Liver (tissue), 3 donors: ENCODE results near the gene CR1L.

Experiments used
- CTCF ChIP-seq: fragments of 150-350 bp; IDR thresholded peaks from 2 replicates; pipeline ENCODE4 v1.5.1; 2017; ENCODE audit warnings: improper control_type of control experiment, low read depth, low read length; ENCODE audit not compliant: missing input control
- EGR1 ChIP-seq, 2 donors: IDR thresholded peaks; 2 replicates each; pipeline ENCODE4 v1.6.1; 2016 to 2018; ENCODE audit warnings: antibody characterized with exemption in 2 of 2, low read depth in 2 of 2
- GABPA ChIP-seq, 2 donors: IDR thresholded peaks in 1 of 2; conservative IDR thresholded peaks in 1 of 2; 2 replicates each; pipeline ENCODE4 v1.6.1; 2016; ENCODE audit warnings: antibody characterized with exemption in 2 of 2, mild to moderate bottlenecking in 1 of 2, moderate library complexity in 1 of 2
- JUND ChIP-seq, 2 donors: IDR thresholded peaks; 2 replicates each; pipeline ENCODE4 v1.6.1; 2016; ENCODE audit warnings: antibody characterized with exemption in 2 of 2
- RAD21 ChIP-seq, 2 donors: IDR thresholded peaks; 2 replicates each; pipeline ENCODE4 v1.6.1; 2016; ENCODE audit warnings: antibody characterized with exemption in 2 of 2, mild to moderate bottlenecking in 2 of 2
- RXRA ChIP-seq, 2 donors: IDR thresholded peaks; 2 replicates each; pipeline ENCODE4 v1.6.1; 2017 to 2018; ENCODE audit warnings: antibody characterized with exemption in 2 of 2, mild to moderate bottlenecking in 1 of 2
- SP1 ChIP-seq: IDR thresholded peaks from 2 replicates; pipeline ENCODE4 v1.6.1; 2018; ENCODE audit warnings: antibody characterized with exemption, mild to moderate bottlenecking
- TAF1 ChIP-seq: conservative IDR thresholded peaks from 2 replicates; pipeline ENCODE4 v1.6.1; 2016; ENCODE audit warnings: antibody characterized with exemption, mild to moderate bottlenecking
- YY1 ChIP-seq: IDR thresholded peaks from 2 replicates; pipeline ENCODE4 v1.6.1; 2016; ENCODE audit warnings: antibody characterized with exemption, mild to moderate bottlenecking
- TF ChIP-seq, protein P1 (sequence below): IDR thresholded peaks from 2 replicates; pipeline ENCODE4 v1.6.1; 2016; ENCODE audit warnings: antibody characterized with exemption, mild to moderate bottlenecking
- TF ChIP-seq, protein P2 (sequence below): IDR thresholded peaks from 2 replicates; pipeline ENCODE4 v1.6.1; 2016; ENCODE audit warnings: antibody characterized with exemption
- TF ChIP-seq, protein P3 (sequence below): IDR thresholded peaks from 2 replicates; pipeline ENCODE4 v1.6.1; 2016; ENCODE audit warnings: antibody characterized with exemption
- donor health status: healthy.
- donor health status: healthy.

DNA sequence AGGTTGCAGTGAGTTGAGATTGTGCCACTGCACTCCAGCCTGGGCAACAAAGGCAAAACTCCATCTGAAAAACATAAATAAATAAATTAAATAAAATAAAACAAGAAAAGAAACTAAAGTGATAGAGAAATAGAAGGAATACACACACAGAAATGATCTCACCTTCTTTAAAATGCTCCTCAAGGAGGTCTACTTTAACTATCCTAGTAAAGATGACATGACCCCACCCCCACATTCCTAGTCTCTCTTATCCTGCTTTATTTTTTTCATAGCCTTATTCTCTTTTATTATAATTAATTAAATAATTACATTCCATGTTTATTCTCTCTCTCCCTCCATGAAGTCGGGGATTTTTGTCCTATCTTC lies 18.0 kb upstream of the CR1L start:
- TF ChIP-seq CTCF, result no peak
- no peak for TF ChIP-seq YY1
- TF ChIP-seq SP1, result no peak
- no peak for TF ChIP-seq TAF1
- no peak for TF ChIP-seq JUND (IDR thresholded peaks at IDR 0.05)
- no peak for TF ChIP-seq EGR1 (IDR thresholded peaks at IDR 0.05; ENCODE audit: low read depth in 2 of 2)
- TF ChIP-seq RAD21 (IDR thresholded peaks at IDR 0.05), result no peak
- TF ChIP-seq, protein P1, sequence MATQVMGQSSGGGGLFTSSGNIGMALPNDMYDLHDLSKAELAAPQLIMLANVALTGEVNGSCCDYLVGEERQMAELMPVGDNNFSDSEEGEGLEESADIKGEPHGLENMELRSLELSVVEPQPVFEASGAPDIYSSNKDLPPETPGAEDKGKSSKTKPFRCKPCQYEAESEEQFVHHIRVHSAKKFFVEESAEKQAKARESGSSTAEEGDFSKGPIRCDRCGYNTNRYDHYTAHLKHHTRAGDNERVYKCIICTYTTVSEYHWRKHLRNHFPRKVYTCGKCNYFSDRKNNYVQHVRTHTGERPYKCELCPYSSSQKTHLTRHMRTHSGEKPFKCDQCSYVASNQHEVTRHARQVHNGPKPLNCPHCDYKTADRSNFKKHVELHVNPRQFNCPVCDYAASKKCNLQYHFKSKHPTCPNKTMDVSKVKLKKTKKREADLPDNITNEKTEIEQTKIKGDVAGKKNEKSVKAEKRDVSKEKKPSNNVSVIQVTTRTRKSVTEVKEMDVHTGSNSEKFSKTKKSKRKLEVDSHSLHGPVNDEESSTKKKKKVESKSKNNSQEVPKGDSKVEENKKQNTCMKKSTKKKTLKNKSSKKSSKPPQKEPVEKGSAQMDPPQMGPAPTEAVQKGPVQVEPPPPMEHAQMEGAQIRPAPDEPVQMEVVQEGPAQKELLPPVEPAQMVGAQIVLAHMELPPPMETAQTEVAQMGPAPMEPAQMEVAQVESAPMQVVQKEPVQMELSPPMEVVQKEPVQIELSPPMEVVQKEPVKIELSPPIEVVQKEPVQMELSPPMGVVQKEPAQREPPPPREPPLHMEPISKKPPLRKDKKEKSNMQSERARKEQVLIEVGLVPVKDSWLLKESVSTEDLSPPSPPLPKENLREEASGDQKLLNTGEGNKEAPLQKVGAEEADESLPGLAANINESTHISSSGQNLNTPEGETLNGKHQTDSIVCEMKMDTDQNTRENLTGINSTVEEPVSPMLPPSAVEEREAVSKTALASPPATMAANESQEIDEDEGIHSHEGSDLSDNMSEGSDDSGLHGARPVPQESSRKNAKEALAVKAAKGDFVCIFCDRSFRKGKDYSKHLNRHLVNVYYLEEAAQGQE, result no peak
- TF ChIP-seq, protein P2, sequence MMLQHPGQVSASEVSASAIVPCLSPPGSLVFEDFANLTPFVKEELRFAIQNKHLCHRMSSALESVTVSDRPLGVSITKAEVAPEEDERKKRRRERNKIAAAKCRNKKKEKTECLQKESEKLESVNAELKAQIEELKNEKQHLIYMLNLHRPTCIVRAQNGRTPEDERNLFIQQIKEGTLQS, result no peak
- TF ChIP-seq, protein P3, sequence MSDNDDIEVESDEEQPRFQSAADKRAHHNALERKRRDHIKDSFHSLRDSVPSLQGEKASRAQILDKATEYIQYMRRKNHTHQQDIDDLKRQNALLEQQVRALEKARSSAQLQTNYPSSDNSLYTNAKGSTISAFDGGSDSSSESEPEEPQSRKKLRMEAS, result no peak
- TF ChIP-seq RXRA (IDR thresholded peaks at IDR 0.05), result no peak
- TF ChIP-seq GABPA (IDR thresholded peaks at IDR 0.05 in 1 of 2, conservative IDR thresholded peaks at IDR 0.05 in 1 of 2), result no peak
